Measurements from ENCODE around the gene CDRT4.

DNA sequence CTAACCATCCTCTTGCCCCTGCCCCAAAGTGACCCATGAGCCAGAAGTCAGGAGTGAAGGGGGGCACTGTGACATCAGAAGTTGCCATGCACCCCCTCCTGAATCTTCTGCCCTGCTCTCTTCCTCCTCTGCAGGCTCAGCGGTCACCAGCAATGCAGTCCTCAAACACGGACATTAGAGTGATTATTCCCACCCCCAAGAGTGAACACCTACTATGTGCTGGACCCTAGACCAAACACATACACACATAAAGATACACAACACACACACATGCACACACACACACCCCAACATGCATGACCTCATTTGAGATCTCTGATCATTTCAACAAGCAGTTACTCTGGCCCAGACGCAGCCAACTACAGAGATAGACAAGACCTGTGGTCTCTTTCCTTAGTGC lies at the start of gene CDRT4:
- TF ChIP-seq, protein P1, sequence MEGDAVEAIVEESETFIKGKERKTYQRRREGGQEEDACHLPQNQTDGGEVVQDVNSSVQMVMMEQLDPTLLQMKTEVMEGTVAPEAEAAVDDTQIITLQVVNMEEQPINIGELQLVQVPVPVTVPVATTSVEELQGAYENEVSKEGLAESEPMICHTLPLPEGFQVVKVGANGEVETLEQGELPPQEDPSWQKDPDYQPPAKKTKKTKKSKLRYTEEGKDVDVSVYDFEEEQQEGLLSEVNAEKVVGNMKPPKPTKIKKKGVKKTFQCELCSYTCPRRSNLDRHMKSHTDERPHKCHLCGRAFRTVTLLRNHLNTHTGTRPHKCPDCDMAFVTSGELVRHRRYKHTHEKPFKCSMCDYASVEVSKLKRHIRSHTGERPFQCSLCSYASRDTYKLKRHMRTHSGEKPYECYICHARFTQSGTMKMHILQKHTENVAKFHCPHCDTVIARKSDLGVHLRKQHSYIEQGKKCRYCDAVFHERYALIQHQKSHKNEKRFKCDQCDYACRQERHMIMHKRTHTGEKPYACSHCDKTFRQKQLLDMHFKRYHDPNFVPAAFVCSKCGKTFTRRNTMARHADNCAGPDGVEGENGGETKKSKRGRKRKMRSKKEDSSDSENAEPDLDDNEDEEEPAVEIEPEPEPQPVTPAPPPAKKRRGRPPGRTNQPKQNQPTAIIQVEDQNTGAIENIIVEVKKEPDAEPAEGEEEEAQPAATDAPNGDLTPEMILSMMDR (IDR thresholded peaks at IDR 0.05; ENCODE audit: insufficient read depth, low read length, poor library complexity, severe bottlenecking), result no peak
- no peak for TF ChIP-seq EZH2phosphoT487 (conservative IDR thresholded peaks at IDR 0.05; ENCODE audit: low read length)
